ENCODE results near the gene ABHD16B. TPM values are rescaled to one million over a fixed set of nuclear protein-coding genes. Genes with fewer than 3 reads are reported as not detected.

ABHD16B gene
- total and polyA plus RNA-seq, 2 of the 13 experiments (the other 11 are each of a cell fraction or from before 2014, with no cell fraction given): not detected

GRCh38 chr20:63868264-63868663, 7.0 kb downstream of the ABHD16B start:
- WGBS (ENCODE audit: low lambda C conversion rate): 98% methylated on average over 5 of the region's 5 CpGs
- Histone ChIP-seq H3K4me1 (ENCODE audit: insufficient read depth, low read length) (peaks cover 38% of the 10 kb centered on the region), H3K36me3 (replicated peaks in 1 of 2; ENCODE audit: control insufficient read depth in 1 of 2, insufficient read depth in 2 of 2, low read length in 2 of 2) (peaks cover 18 to 49% of the 10 kb centered on the region in 2 experiments), H3K9me3 (ENCODE audit: low read length) (no peaks in the 10 kb centered on the region), H3K79me2 (ENCODE audit: insufficient read depth, low read length) (peaks cover 49% of the 10 kb centered on the region), H4K20me1 (ENCODE audit: insufficient read depth, low read length) (peaks cover 5% of the 10 kb centered on the region; the same call in 1 of the 2 replicates), H2AFZ (ENCODE audit: low read length) (no peak overlapping the region), H3K4me2 (ENCODE audit: low read depth, low read length) (no peak overlapping the region), H3K9ac (ENCODE audit: insufficient read depth, low read depth, low read length) (no peak overlapping the region), H3K27me3 (ENCODE audit: control insufficient read depth in 1 of 2, insufficient read depth in 2 of 2, low read length in 2 of 2) (no peaks in the 10 kb centered on the region; a peak in 1 of 5 replicates), H3K4me3 (replicated peaks in 1 of 3; ENCODE audit: insufficient read depth in 1 of 3, low read depth in 2 of 3, low read length in 3 of 3) (no peak overlapping the region), H3K27ac (ENCODE audit: extremely low read length, insufficient read depth, low read length) (no peak overlapping the region)
- ATAC-seq (no peak), DNase-seq (ENCODE audit: low spot score) (no peak), FAIRE-seq (no peak)
- BruUV-seq (replicated peaks): TSS peak; percentile 23
- ChIA-PET POLR2A (no interaction called here), CTCF (ENCODE audit: low intra/inter-chr PET ratio, low total read pairs) (no interaction called here)
- TF ChIP-seq MYPOP (CRISPR knock-in tag; IDR thresholded peaks at IDR 0.05): 0 out of 2 replicates have a peak, but pooled peaks have one; percentile 34
- TF ChIP-seq RBAK (CRISPR knock-in tag; IDR thresholded peaks at IDR 0.05): 0 out of 2 replicates have a peak, but pooled peaks have one; percentile 0
- TF ChIP-seq, protein P1, sequence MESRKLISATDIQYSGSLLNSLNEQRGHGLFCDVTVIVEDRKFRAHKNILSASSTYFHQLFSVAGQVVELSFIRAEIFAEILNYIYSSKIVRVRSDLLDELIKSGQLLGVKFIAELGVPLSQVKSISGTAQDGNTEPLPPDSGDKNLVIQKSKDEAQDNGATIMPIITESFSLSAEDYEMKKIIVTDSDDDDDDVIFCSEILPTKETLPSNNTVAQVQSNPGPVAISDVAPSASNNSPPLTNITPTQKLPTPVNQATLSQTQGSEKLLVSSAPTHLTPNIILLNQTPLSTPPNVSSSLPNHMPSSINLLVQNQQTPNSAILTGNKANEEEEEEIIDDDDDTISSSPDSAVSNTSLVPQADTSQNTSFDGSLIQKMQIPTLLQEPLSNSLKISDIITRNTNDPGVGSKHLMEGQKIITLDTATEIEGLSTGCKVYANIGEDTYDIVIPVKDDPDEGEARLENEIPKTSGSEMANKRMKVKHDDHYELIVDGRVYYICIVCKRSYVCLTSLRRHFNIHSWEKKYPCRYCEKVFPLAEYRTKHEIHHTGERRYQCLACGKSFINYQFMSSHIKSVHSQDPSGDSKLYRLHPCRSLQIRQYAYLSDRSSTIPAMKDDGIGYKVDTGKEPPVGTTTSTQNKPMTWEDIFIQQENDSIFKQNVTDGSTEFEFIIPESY (CRISPR knock-in tag; IDR thresholded peaks at IDR 0.05): peak; percentile 74; the same call in 1 of the 2 replicates
- 0 out of 2 replicates have a peak, but pooled peaks have one; percentile 50 for TF ChIP-seq ZNF17 (CRISPR knock-in tag; IDR thresholded peaks at IDR 0.05)
- no peak for TF ChIP-seq ZNF674 (CRISPR knock-in tag; IDR thresholded peaks at IDR 0.05; ENCODE audit: low read depth)
- TF ChIP-seq USF2 (IDR thresholded peaks at IDR 0.05; ENCODE audit: low read depth, low read length): no peak
- 0 out of 2 replicates have a peak, but pooled peaks have one; percentile 36 for TF ChIP-seq USF2 (CRISPR knock-in tag; IDR thresholded peaks at IDR 0.05; ENCODE audit: borderline replicate concordance)
- TF ChIP-seq ARID2 (CRISPR knock-in tag; IDR thresholded peaks at IDR 0.05; ENCODE audit: borderline replicate concordance): 0 out of 2 replicates have a peak, but pooled peaks have one; percentile 37
- no peak for TF ChIP-seq ZNF296 (CRISPR knock-in tag; conservative IDR thresholded peaks at IDR 0.05)
- intact Hi-C loops (cut with micrococcal nuclease; ENCODE audit: unreplicated experiment) (loop anchor here (10.0 kb wide), 1 partner anchor 123 kb away; no protein-coding TSS in a partner anchor), in situ Hi-C loops (cut with HindIII; ENCODE audit: extremely low pct_ligation_motif_present, low pct_unique_long_range_greater_than_20kb) (no loop called here)

Data from HepG2 (cell line).